ENCODE results near the gene MYO9B.

DNA sequence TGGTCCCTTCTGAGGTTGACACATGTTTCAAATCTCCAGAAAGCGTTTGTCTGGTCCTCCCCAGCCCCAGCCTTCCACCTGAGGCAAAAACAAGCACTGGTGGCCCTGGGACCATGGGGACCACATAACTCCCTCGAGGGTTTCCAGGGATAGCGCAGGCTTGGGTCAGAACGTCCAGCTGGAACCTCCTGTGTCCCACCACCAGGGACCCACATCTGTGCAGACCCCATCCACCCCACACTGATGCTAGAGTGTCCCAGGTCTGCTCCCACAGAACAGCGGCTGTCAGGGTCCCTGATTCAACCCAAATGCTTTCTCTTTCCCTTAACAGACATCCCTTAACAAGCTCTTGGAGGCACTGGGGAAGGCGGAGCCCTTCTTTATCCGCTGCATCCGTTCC is 110.0 kb downstream of the MYO9B start:
- no peak for TF ChIP-seq CTCF (IDR thresholded peaks at IDR 0.05; ENCODE audit: insufficient read depth, low read length, poor library complexity, severe bottlenecking)
- no peak for TF ChIP-seq EZH2phosphoT487 (conservative IDR thresholded peaks at IDR 0.05; ENCODE audit: low read length)
